Fibroblast of the aortic adventitia (primary cell): ENCODE data around the gene MYH11. TPM values are rescaled to one million over a fixed set of nuclear protein-coding genes. Genes with fewer than 3 reads are reported as not detected.

Experiments
- DNase-seq: peaks from one replicate; pipeline ENCODE4 v3.0.0-alpha.2; 2010; ENCODE audit warnings: low read depth
- H3K4me3 ChIP-seq: 2 replicates; pipeline ENCODE4 v1.5.1; 2011; ENCODE audit warnings: low read depth, mild to moderate bottlenecking, control low read depth, low read length, moderate library complexity
- CTCF ChIP-seq: IDR thresholded peaks from 2 replicates; pipeline ENCODE4 v1.5.1; 2011; ENCODE audit warnings: mild to moderate bottlenecking, low read length, control low read depth, inconsistent platforms; ENCODE audit not compliant: insufficient read depth
- total RNA-seq: library from RNA; depleted of rRNA; stranded (reverse); fragments of >200 nt; gene quantifications from 2 replicates; pipeline ENCODE4 v1.2.3, GENCODE V29; 2012; ENCODE audit warnings: low replicate concordance

Gene MYH11
- total RNA-seq, 1 donor, result not detected

- TF ChIP-seq CTCF, result no peak
- DNase-seq, result peak; percentile 95
- H3K4me3 ChIP-seq, result no peak overlapping the region
Observed at GRCh38 chr16:15879255-15879811, 22.5 kb upstream of the MYH11 start.

- no peak for DNase-seq
- H3K4me3 ChIP-seq, result no peak overlapping the region
- TF ChIP-seq CTCF, result no peak
Observed at GRCh38 chr16:15876503-15876902, 19.7 kb upstream of the MYH11 start.

GRCh38 chr16:15874745-15875314 is 18.0 kb upstream of the MYH11 start:
- no peak overlapping the region for H3K4me3 ChIP-seq
- peak; percentile 86 for DNase-seq
- peak; percentile 94 for TF ChIP-seq CTCF

GRCh38 chr16:15873737-15874136 is 16.9 kb upstream of the MYH11 start:
- no peak for DNase-seq
- H3K4me3 ChIP-seq, result no peak overlapping the region
- no peak for TF ChIP-seq CTCF

- no peak overlapping the region for H3K4me3 ChIP-seq
- DNase-seq, result peak; percentile 72
- no peak for TF ChIP-seq CTCF
Observed at GRCh38 chr16:15873301-15873700, 16.5 kb upstream of the MYH11 start.

GRCh38 chr16:15870011-15870410 is 13.2 kb upstream of the MYH11 start:
- no peak for DNase-seq
- TF ChIP-seq CTCF, result no peak
- H3K4me3 ChIP-seq, result no peak overlapping the region

GRCh38 chr16:15866451-15866850 is 9.6 kb upstream of the MYH11 start:
- no peak overlapping the region for H3K4me3 ChIP-seq
- TF ChIP-seq CTCF, result no peak
- DNase-seq, result peak; percentile 24
